GM12892 (cell line): Measurements from ENCODE around the gene TBC1D14.
"Not testable (repeated sequence)": the region's sequence is repeated elsewhere in the genome, so short reads cannot be mapped to it uniquely, and the experiment has no call there.

ENCODE experiments used
- DNase-seq: peaks from one replicate; pipeline ENCODE4 v3.0.0; 2011; ENCODE audit not compliant: insufficient read length
- FAIRE-seq: peaks from 2 replicates; lab custom pipeline; 2011; peaks lifted over from hg19 to GRCh38; lab: Jason Lieb, UNC
- POLR2A ChIP-seq: IDR thresholded peaks from 2 replicates; pipeline ENCODE4 v1.6.1; 2011; ENCODE audit warnings: low read depth, low read length, control low read depth
- POLR2AphosphoS5 ChIP-seq: IDR thresholded peaks from 2 replicates; pipeline ENCODE4 v1.6.1; 2011; ENCODE audit warnings: low read depth, low read length, control low read depth
- TAF1 ChIP-seq: IDR thresholded peaks from 2 replicates; pipeline ENCODE4 v1.6.1; 2011; ENCODE audit warnings: low read depth, mild to moderate bottlenecking, control low read depth, low read length, borderline replicate concordance

Gene TBC1D14

GRCh38 chr4:6971536-6972374 lies 62.1 kb downstream of the TBC1D14 start:
- no peak for FAIRE-seq
- TF ChIP-seq POLR2AphosphoS5, result no peak
- no peak for TF ChIP-seq POLR2A
- no peak for TF ChIP-seq TAF1

GRCh38 chr4:6972375-6972650 lies 62.7 kb downstream of the TBC1D14 start:
- FAIRE-seq, result no peak
- DNase-seq, result no peak
- TF ChIP-seq POLR2AphosphoS5, result no peak

More at GRCh38 chr4:6971536-6972374, 62.1 kb downstream of the TBC1D14 start:
- DNase-seq, result no peak

- FAIRE-seq (no peak), DNase-seq (no peak)
- no peak for TF ChIP-seq TAF1
- no peak for TF ChIP-seq POLR2AphosphoS5
- TF ChIP-seq POLR2A, result no peak
Measured at GRCh38 chr4:6972911-6973310, 63.3 kb downstream of the TBC1D14 start.

GRCh38 chr4:6974138-6974848 lies 64.7 kb downstream of the TBC1D14 start:
- TF ChIP-seq POLR2AphosphoS5 (no peak), POLR2A (no peak), TAF1 (no peak)
- FAIRE-seq (peak; percentile 84), DNase-seq (peak; percentile 60)

GRCh38 chr4:6977846-6978245 lies 68.2 kb downstream of the TBC1D14 start:
- FAIRE-seq, DNase-seq: not testable (repeated sequence)

GRCh38 chr4:6983544-6984142 lies 74.0 kb downstream of the TBC1D14 start:
- TF ChIP-seq POLR2AphosphoS5, result no peak
- no peak for FAIRE-seq
- no peak for DNase-seq

DNA sequence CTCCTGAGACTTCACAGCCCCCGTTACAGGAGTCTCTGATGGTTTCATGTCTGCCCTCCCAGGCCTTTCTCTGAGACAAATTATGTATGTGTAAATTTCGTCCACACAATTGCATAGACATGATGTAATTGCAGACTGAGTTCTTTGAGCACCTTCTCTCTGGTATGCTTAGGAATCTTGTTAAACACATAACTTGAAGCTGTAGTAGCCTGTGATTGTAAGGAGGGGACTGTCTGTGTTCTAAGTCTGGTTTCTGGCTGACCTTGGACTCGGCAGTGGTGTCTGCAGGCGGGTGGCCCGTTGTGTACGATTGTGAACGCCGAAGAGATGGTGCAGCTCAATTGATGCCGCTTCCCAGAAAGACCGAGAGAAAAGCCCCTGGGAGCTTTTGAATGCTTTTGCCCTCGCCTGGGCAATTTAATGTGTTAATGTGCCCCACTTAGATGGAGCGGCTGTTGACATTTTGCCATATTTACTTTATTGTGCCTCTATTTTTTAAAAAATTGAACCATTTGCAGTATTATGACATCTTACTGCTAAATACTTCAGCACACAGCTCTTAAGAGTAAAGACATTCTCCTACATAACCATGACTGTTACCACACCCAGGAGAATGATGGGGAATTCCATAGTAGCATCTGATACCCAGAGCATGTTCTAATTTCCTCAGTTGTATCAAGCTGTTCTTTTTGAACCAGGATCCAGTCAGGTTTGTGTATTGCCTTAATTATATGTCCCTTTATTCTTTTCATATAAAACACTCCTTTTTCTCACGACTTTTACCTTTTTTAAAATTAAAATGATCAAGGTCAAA lies 75.2 kb downstream of the TBC1D14 start:
- no peak for TF ChIP-seq TAF1
- no peak for TF ChIP-seq POLR2A
- no peak for TF ChIP-seq POLR2AphosphoS5
- DNase-seq (no peak), FAIRE-seq (no peak)

GRCh38 chr4:6986072-6986780 lies 76.6 kb downstream of the TBC1D14 start:
- no peak for DNase-seq
- TF ChIP-seq TAF1 (no peak), POLR2AphosphoS5 (no peak), POLR2A (0 out of 2 replicates have a peak, but pooled peaks have one; percentile 9)
- no peak for FAIRE-seq

DNA sequence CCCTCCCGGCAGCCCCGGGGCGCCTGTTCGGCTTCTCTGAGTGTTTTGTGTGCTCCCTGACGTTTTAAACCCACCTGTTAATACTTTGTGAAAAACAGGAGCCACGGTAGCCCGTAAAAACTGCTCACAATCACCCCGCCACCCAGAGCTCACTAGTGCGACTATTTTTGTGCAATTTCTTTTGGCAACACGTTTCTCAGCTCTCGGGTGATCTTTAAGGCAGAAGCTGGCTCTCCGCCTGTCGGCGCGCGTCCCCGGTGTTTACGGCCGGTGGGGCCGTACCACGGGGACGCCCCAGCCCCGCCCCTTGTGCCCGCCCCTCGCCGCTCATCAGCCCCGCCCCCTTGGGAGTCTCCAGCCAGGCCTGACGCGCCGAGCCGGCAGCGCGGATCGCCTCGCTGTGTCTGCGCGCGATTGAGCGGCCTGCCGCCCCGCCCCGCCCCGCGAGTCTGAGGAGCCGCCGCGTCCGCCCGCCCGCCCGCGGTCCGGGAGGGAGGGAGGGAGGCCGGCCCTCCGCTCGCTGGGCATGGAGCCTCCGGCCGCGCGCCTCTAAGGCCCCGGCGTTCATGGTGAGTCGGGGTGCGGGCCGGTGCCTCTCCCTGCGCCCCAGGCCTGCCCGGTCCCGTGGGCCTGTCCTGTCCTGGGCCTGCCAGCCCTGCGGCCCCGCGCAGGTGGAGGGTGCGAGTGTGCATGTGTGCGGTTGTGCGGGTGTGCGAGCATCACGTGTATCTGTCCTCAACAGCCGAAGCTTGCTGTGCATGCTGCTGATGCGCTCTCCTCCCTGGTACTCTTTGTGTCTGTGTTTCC lies 77.4 kb downstream of the TBC1D14 start:
- no peak; the same call in 1 of the 2 replicates for TF ChIP-seq POLR2AphosphoS5
- TF ChIP-seq POLR2A, result peak; percentile 58; the same call in 1 of the 2 replicates
- peak; percentile 21; the same call in 1 of the 2 replicates for TF ChIP-seq TAF1
- DNase-seq, result peak; percentile 90
- peak; percentile 73 for FAIRE-seq

DNA sequence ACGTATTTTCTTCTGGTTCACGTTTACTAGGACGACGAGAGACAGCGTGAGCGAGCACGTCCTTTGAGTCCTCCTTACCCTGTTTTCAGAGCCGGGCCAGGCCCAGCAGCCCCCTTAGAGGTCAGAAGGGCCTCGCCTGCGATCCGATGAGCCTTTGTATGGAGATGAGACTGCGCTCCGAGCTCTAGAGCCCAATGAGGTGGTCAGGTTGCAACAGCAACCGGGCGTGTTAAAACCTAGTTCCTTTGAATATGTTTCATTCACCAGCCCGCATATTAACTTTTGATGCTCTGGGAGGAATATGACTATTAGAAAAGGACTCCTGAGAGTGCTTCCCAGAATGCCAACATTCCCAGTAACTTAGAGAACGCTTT lies 77.9 kb downstream of the TBC1D14 start:
- FAIRE-seq, result no peak
- TF ChIP-seq POLR2AphosphoS5 (no peak), POLR2A (no peak), TAF1 (no peak)
- no peak for DNase-seq
